ENCODE results near the gene ZNF385B.

Gene ZNF385B

DNA sequence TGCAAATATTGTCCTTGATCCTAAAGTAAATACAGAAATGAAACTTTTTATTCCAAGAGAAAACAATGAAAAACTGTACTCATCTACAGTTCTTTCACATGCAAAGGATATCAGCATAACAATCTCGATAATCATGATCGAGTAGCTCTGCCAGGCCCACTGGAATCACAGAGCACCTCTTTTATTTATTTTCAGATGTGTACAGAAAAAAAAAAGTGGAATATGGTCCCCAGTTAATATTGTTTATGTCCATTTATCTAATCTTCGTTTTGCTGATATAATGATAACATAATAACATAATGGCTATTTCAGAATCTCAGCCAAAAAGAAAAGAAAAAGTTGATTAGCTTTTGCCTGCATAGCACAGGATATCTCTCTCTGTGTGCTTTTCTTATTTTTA, 6.5 kb downstream of the ZNF385B start:
- DNase-seq: no peak

DNA sequence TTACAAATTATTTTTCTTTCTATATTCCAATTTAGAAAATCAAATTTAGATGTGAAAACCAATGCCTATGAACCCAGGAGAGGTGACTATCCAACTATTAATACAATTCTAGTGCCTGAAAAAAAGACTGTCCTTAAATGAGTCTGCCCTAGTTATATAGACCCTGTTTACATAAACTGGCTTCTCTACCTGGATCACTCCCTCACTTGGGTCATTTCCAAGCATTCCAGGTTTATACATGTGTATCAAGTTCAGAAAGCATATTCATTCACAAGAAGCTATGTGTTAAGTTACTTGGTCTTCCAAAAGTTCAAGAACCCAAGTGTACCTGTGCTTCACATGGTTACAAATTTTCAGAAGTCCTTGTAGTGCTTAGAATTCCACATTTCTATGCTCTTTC, 8.3 kb downstream of the ZNF385B start:
- DNase-seq: no peak

DNA sequence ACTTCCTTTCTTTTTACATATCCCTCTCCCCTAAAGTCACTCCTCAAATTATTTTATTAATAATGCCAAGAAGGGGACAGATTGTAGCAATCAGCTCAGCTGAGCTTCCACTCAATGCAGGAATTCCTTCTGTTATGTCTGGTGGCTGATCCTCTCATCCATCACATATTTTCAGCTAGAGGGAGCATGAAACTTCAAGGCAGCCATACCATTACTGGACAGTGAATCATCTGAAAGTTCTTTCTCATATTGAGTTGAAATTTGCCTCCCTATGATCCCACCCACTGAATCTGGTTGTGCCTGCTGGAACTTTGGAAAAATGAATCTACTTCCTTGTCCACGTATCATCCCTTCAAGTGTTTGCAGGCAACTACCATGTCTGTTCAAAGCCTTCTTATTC, 11.2 kb downstream of the ZNF385B start:
- DNase-seq: no peak

DNA sequence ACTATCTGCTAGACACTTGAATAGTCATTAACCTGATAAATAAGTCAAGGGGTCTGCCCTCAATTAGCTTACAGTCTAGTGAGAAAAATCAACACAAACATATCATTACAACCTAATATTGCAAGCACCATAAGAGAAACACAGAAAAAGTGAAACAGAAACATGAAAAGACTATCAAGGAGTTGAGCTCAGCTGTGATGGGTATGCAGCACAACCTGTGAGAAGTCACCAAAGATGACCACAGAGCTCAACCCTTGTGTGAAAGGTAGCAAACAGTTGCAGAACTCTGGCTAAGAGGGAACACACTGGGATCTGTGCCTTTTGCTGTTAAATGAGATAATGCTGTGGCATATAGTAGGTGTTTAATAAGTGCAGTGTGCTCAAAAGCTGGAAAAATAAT, 11.7 kb downstream of the ZNF385B start:
- DNase-seq: no peak

DNA sequence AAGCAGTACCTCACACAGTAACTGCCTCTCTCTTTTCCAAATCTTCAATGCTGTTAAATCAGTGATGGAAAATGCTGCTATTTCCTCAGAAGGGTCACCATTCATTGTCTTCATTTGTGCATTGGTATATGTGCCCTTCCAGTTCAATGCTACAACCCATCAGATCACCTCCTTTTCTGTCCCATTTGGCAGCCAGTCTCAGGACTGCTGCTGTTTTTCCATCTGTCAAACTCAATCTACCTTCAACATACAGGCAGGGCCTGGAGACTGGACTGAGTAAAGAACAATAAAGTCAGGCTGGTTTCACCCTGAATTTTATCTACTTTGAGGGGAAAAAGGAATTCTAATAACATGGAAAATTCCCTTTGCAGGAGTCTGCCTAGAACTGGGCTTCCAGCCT, 17.9 kb downstream of the ZNF385B start:
- DNase-seq: no peak

DNA sequence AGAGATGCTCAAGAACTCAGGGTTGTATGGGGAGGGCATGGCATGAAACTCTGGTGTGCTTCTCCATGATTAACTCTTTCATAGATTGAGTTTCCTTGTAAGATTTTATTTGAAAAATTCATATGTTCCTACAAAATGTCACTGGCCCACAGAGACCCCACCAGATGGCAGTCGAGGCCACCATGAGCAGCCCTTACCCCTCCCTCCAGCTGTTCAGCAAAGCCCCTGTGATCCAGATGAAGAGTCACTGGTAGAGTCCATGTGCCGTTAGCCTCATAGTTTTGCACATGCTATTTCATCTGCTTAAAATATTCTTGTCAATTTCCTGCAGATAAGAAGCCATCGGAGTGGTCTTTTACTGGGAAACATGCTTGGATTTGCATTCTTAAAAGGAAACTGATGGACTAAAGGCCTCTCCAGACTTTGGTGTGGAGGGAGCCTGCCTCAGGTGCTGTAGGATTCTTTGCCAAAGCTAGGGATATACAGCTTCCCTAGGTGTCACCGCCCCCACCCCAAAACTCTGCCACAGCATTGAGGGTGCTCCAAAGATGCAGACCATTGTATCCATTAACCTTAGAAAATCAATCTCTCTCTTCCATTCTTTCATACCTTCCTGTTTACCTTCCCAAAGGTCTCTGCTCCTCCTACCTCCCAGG, 18.8 kb downstream of the ZNF385B start:
- DNase-seq: no peak

DNA sequence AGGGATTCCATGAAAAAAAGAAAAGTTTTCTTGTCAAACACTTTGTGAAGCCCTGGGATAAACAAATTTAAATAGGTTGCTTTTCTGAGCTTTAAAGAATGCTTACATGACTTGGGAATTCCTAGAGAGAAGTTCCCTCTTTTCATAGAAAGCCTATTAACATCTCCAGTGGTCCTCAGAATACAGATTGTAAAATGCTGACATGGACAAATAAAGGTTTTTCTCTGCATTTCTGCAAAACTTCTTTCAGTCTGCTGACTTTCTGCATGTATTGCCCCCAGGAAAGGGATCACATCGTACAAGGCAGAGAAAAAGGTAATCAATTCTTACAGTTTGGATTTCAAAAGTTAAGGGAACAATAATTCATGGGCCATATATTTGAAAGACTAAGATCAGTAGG, 20.6 kb downstream of the ZNF385B start:
- DNase-seq: no peak

DNA sequence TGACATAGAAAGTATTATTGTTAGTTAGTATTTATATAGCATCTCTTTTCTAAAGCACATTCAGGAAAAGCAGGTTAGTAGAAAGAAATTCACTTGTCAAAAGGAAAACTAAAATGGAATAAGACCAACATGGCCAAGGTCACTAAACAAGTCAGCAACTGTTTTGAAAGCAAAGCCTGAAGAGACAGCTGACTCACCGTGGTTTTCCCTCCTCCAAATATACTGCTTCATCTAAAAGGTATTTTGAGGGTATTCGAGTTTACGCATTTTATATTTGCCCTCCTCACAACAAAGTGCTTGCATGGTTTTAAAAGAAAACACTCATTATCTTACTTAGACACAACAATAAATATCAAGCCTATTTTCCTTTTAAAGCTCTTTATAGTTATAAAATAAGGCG, 24.0 kb downstream of the ZNF385B start:
- DNase-seq: no peak

DNA sequence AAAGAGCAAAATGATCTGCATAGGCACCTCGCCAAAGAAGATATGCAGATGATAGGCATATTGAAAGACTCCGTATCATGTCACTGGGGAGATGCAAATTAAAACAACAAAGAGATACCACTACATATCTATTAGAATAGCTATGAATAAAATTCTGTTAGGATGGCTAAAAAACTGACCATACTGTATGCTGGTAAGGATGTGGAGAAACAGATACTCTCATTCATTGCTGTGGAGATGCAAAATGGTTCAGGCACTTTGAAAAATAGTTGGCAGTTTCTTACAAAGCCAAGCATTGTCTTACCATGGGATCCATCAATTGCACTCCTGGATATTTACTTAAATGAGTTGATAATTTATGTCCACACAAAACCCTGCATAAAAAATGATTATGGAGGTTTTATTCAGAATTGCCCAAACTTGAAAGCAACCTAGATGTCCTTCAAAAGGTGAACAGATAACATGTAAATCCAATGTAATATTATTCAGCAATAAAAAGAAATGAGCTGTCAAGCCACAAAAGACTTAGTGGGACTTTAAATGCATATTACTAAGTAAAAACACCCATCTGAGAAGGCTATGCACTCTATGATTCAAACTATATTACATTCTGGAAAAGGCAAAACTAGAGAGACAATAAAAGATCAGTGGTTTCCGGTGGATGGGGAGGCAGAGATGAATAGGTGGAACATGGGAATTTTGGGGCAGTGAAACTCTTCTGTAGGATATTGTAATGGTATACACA, 31.2 kb downstream of the ZNF385B start:
- DNase-seq: no peak

DNA sequence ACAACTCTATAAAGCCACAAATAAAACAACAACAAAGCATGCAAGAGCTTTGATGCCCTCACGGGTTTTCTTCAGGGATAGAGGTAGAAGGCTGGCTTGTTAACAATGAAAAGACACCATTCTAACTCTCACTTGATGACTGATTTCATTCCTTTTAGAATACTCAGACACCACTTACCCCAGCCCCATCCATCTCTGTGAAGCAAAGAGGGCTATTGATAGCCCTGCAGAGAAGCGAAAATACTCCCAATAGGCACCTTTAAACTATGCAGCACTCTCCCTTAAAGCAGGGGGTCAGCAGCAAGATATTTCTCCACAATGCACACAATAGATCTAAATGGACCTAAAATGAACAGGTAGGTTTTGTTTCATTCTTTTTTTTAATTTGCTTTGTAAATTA, 35.1 kb downstream of the ZNF385B start:
- DNase-seq: no peak

DNA sequence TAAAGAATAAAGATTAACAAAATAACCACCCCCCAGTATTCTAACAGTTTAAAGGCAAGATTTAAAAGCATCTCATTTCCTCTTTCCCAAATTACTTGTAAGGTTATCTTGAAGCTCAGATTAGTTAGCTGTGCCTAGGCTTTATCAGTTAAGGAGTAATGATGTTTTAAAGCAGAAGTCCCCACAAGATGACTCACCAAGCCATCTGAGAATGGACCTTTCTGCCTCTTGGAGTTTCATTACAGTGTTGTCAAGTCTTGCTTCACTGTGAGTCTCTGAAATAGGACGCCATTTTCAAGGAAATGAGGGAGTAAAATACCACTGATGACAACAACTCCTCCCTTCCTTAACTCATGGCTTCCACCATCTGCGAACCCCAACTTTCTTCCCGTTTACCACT, 35.9 kb downstream of the ZNF385B start:
- no peak for DNase-seq

DNA sequence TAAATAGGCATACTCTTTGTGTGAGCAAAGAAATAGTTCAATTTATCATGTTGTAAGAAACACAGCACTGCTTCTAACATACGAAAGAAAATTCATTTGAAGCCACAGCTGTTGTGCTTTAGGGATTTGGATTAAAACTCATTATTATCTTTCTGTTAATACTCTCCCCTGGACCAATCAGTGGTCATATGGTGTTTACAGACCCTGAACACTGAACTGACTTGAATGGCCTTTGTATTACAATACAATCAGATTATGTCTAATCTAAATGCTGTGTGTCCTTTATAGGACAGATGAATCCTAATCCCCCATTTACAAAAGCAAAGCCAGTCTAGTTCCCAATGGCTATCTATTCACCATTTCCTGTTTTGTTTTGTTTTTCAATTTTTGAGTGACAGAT, 36.5 kb downstream of the ZNF385B start:
- no peak for DNase-seq

DNA sequence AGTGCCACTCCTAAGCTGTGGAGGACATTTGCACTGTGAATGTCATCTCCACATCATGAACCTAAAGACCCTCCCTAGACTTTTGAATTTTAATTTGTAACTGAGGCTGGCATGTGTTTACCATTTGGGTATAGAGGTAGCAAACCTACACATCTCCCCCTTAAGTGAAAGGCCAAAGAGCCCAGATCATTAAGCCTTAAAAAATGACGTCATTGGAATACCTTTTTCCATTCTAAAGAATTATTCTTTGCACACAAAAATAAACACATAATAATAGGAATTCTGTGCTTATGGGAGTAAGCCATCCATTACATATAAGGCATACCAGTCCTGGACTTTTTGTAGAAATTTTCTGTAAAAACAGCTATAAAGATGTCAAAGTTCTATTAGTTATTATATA, 38.9 kb downstream of the ZNF385B start:
- no peak for DNase-seq

DNA sequence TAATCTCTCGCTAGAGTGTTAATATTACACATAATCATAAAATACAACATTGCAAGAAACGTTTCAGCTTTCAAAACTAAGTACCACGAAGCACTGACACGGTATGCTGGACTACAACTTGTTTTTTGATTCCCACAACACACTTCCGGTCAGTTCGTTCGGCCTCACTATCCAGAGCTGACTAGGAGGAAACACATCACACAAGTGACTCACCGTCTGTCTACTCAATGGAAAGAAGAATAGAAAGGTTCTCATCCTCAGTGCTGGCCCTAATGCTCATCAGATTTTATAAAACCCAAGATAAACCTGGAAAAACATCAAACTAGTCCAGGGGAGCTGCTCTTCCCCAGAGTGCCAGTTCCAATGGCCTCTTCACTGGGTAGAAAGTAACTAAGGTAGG, 42.9 kb downstream of the ZNF385B start:
- no peak for DNase-seq

DNA sequence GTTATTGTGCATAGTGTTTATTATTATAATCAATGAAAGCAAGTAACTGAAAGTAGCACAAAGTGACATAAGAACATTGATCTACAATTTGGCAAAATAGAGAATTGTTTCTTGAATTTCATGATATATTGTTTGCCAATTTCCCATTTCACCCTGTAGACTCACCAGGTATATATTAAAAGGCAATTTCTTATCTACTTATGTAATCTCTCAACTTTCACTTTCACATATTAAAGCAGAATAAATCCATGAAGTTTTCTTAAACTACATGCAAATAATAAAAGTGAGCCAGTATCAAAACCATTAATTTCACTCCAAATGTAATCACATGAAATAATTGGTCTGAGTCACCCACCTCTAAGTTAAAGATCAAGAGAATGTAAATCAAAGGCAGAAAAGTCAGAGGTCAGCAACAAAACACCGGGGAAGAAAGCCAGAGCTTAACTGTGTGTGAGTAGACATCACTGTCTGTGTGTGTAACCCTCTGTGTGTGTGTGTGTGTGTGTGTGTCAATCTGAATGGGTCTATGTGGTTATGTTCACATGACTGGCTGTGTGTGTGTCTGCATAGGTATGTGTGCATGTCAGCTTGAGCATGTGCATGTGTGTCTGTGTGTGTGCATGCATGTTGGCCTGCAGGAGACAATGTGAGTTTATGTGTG, 44.1 kb downstream of the ZNF385B start:
- no peak for DNase-seq

DNA sequence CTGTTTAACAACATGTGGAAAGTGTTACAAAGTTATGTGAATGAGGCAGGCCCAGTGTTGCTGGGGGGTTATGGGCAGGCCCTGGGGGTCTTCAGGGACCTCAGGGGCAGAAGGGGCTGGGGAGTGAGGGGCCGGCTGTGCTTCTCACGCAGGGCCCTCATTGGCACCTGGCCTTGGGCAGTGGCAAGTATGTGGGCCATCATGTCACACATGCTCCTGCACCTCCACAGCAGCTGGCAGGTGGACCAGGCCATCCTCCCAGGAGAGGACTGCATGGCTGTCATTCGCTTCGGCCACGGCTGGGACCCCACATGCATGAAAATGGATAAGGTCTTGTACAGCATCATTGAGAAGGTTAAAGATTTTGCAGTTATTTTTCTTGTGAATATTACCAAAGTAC, 47.4 kb downstream of the ZNF385B start:
- no peak for DNase-seq

DNA sequence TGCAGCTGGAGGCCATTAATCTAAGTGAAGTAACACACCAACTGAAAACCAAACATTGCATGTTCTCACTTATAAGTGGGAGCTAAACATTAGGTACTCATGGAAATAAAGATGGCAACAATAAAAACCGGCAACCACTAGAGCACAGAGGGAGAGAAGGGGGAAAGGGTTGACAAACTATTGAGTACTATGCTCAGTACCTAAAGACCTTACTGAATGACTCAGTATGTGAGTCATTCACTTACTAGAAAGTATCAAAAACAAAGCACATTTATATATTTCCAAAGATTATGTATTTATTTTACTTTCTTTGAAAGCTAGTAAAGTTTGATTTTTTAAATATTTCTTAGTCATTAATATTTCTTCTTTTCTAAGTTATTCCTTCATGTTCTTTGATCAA, 48.9 kb downstream of the ZNF385B start:
- no peak for DNase-seq

DNA sequence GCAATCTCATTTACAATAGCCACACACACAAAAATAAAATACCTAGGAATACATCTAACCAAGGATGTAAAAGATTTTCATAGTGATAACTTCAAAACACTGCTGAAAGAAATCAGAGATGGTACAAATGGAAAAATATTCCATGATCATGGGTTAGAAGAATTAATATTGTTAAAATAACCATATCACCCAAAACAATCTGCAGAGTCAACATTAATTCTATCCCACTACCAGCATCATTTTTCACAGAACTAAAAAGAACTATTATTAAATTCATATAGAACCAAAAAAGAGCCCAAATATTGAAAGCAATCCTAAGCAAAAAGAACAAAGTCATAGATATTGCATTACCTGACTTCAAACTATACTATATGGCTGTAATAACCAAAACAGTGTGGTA, 50.4 kb downstream of the ZNF385B start:
- no peak for DNase-seq

DNA sequence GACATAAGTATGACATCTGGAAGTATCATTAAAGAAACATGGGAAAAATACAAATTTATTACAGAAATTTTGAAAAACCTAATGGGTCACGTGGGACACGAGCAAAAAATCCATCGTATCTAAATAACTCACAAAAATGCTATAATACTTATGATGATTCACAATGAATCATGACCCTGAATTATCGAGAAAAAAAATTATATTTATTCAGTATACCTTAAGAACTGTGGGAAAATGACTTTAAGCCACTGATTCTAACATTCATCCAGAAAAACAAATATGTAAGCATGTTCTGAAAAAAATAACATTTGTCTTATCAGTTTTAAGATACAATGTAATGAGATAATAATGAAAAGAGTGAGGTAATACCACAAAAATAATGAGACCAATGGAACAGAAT, 51.8 kb downstream of the ZNF385B start:
- no peak for DNase-seq

DNA sequence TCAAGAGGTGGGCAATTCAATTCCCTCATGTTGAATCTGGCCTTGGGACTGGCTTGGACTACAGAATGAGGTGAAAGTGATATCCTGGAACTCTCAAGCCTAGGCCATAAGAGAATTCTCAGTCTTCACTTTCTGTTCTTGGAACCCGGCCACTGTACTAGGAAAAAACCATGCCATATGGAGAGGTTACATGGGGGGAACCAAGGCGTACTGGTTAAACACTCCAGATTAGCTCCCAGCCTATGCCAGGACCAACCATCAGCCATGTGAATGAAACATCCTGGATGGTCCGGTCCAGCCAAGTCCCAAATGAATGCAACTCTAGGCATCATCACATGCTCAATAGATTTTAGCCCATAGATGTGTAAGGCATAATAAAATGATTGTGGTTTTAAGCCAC, 56.4 kb downstream of the ZNF385B start:
- DNase-seq: no peak

DNA sequence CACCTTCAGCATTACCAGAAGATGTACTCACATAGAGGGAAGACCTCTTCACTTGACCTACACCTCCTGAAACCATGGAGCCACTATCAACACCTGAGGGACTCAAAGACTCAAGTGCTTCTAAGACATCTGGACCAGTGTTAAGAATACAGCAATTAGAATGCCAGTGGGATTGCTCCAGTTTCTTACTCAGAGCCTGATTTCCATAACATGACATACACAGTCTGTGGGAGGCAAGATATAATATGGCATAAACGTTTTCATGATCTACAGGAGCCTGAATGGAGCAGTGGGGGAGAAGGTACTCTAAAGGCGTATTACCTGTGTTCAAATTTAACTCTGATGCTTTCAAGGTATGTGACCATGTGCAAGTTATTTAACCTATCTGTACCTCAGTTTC, 57.2 kb downstream of the ZNF385B start:
- DNase-seq: no peak

DNA sequence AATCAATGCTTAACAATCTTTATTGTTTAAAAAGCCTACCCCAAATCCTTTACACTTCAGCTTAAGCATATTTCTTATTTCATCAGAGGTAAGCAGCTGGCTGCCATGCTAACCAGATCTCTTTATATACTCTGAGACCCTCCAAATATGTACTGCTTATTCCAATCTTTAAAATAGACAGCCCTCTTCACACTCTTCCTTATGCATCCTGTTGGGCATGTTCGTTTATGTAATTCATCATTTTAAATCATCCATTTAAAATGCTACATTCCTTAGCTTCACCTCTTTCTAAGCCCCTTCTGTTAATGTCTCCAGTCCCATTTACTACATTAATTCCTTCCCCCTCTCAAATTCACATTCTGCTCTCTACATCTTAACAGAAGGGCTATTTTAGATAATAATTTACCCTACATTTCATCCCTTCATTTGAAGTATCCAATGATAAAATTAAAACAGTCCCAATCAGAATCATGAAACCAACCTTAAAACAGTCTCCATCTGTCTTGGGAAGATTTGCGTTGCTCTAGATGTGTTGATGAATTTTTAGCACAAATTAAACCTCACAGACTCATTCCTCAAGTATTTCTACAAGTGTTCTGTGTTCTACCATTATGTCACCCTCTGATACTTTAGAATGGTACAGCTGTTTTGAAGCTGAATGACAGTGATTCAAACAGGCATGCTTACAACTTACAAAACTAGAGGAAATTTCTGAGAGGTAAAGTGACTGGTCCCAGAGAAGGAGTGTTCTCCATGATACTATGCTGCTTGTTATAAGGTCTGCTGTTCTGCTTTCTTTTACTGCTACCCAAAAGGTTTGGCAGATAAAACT, 59.1 kb downstream of the ZNF385B start:
- no peak for DNase-seq

DNA sequence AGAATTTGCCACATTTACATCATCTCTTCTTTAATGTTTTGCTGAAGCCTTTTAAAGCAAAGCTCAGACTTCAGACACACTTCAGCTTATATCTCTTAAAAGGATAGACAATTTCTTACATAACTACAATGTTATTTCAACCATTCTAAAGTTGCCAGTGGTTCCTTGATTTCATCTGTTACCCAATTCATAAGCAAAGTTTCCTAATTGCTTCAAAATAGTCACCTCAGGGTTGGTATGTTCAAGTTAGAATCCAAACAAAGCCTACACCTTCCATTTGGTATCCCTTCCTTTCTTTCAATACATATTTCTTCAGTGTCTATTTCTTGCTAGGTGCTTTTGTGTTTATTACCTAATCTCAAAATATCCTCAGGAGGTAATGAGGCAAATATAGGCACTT, 60.6 kb downstream of the ZNF385B start:
- DNase-seq: no peak

Measured in NCI-H774 (cell line).